ENCODE data around the gene DNAH8. TPM values are rescaled to one million over a fixed set of nuclear protein-coding genes. Genes with fewer than 3 reads are reported as not detected.
"Not testable (repeated sequence)": the region's sequence is repeated elsewhere in the genome, so short reads cannot be mapped to it uniquely, and the experiment has no call there.

DNAH8 gene
- polyA plus RNA-seq, 3 donors, result under 0.01 TPM; not detected in 2

GRCh38 chr6:38856492-38856891 is 141.4 kb downstream of the DNAH8 start:
- 56 to 78% (median 74%) methylated on average over 2 of the region's 2 CpGs for WGBS, 3 donors
- no peak overlapping the region for H3K27ac ChIP-seq (ENCODE audit: low read depth, low read length)

- no peak overlapping the region for H3K27ac ChIP-seq (ENCODE audit: low read depth, low read length)
- 82 to 85% (median 83%) methylated on average over 5 of the region's 5 CpGs for WGBS, 3 donors
Measured at GRCh38 chr6:38857815-38858214, 142.7 kb downstream of the DNAH8 start.

GRCh38 chr6:38860041-38860440 is 144.9 kb downstream of the DNAH8 start:
- 74 to 88% (median 75%) methylated on average over 2 of the region's 2 CpGs for WGBS, 3 donors
- no peak overlapping the region for H3K27ac ChIP-seq (ENCODE audit: low read depth, low read length)

GRCh38 chr6:38861926-38862401 is 146.9 kb downstream of the DNAH8 start:
- WGBS, 3 donors, result 92 to 96% (median 93%) methylated on average over 4 of the region's 4 CpGs
- no peak overlapping the region for H3K27ac ChIP-seq (ENCODE audit: low read depth, low read length)

GRCh38 chr6:38865521-38866174 is 150.5 kb downstream of the DNAH8 start:
- 44 to 53% (median 51%) methylated on average over 1 of the region's 1 CpG for WGBS, 3 donors
- no peak overlapping the region for H3K27ac ChIP-seq (ENCODE audit: low read depth, low read length)

- no peak overlapping the region for H3K27ac ChIP-seq (ENCODE audit: low read depth, low read length)
- 73 to 76% (median 76%) methylated on average over 2 of the region's 2 CpGs for WGBS, 3 donors
Measured at GRCh38 chr6:38867726-38868125, 152.6 kb downstream of the DNAH8 start.

- 34 to 37% (median 36%) methylated on average over 15 of the region's 15 CpGs for WGBS, 3 donors
Measured at GRCh38 chr6:38871741-38872568, 156.8 kb downstream of the DNAH8 start.

GRCh38 chr6:38873001-38873400 is 157.9 kb downstream of the DNAH8 start:
- WGBS, 3 donors, result 66 to 80% (median 69%) methylated on average over 6 of the region's 6 CpGs
- no peak overlapping the region for H3K27ac ChIP-seq (ENCODE audit: low read depth, low read length)

More at GRCh38 chr6:38871741-38872568, 156.8 kb downstream of the DNAH8 start:
- H3K27ac ChIP-seq (ENCODE audit: low read depth, low read length), result no peak overlapping the region

- 69 to 77% (median 75%) methylated on average over 1 of the region's 1 CpG for WGBS, 3 donors
- H3K27ac ChIP-seq (ENCODE audit: low read depth, low read length), result not testable (repeated sequence)
Measured at GRCh38 chr6:38873816-38874215, 158.7 kb downstream of the DNAH8 start.

- 33 to 76% (median 37%) methylated on average over 7 of the region's 7 CpGs for WGBS, 3 donors
- no peak overlapping the region for H3K27ac ChIP-seq (ENCODE audit: low read depth, low read length)
Measured at GRCh38 chr6:38876475-38876874, 161.4 kb downstream of the DNAH8 start.

- WGBS, 3 donors, result 46 to 92% (median 81%) methylated on average over 2 to 3 of the region's 3 CpGs
- no peak overlapping the region for H3K27ac ChIP-seq (ENCODE audit: low read depth, low read length)
Measured at GRCh38 chr6:38877721-38878120, 162.6 kb downstream of the DNAH8 start.

GRCh38 chr6:38882157-38882556 is 167.0 kb downstream of the DNAH8 start:
- H3K27ac ChIP-seq (ENCODE audit: low read depth, low read length), result no peak overlapping the region
- WGBS, 3 donors, result 93 to 96% (median 95%) methylated on average over 2 of the region's 2 CpGs

GRCh38 chr6:38897507-38897906 is 182.4 kb downstream of the DNAH8 start:
- H3K27ac ChIP-seq (ENCODE audit: low read depth, low read length), result no peak overlapping the region
- 79 to 86% (median 85%) methylated on average over 6 of the region's 6 CpGs for WGBS, 3 donors

GRCh38 chr6:38901802-38902522 is 186.9 kb downstream of the DNAH8 start:
- 93 to 96% (median 95%) methylated on average over 3 of the region's 3 CpGs for WGBS, 3 donors

GRCh38 chr6:38906582-38906981 is 191.5 kb downstream of the DNAH8 start:
- 79 to 90% (median 81%) methylated on average over 4 of the region's 4 CpGs for WGBS, 3 donors

More at GRCh38 chr6:38901802-38902522, 186.9 kb downstream of the DNAH8 start:
- no peak overlapping the region for H3K27ac ChIP-seq (ENCODE audit: low read depth, low read length)

GRCh38 chr6:38907264-38907663 is 192.2 kb downstream of the DNAH8 start:
- no peak overlapping the region for H3K27ac ChIP-seq (ENCODE audit: low read depth, low read length)

More at GRCh38 chr6:38906582-38906981, 191.5 kb downstream of the DNAH8 start:
- no peak overlapping the region for H3K27ac ChIP-seq (ENCODE audit: low read depth, low read length)

GRCh38 chr6:38909015-38909730 is 194.1 kb downstream of the DNAH8 start:
- 43 to 72% (median 67%) methylated on average over 6 of the region's 6 CpGs for WGBS, 3 donors
- no peak overlapping the region for H3K27ac ChIP-seq (ENCODE audit: low read depth, low read length)

GRCh38 chr6:38910207-38910606 is 195.1 kb downstream of the DNAH8 start:
- H3K27ac ChIP-seq (ENCODE audit: low read depth, low read length), result no peak overlapping the region
- 76 to 79% (median 79%) methylated on average over 3 of the region's 3 CpGs for WGBS, 3 donors
